Vagina (tissue), 2 donors: ENCODE data around the gene SEBOX. TPM values are rescaled to one million over a fixed set of nuclear protein-coding genes. Genes with fewer than 3 reads are reported as not detected.
A peak's percentile ranks its signal among the peaks of the same experiment; 100 is the strongest.

Experiments
- DNase-seq, 2 donors: peaks; one replicate each; pipeline ENCODE4 v3.0.0-alpha.2; 2017; ENCODE audit errors: extremely low spot score in 2 of 2
- H3K27ac ChIP-seq: fragments of 200-600 bp; sonication (generic); one replicate; pipeline ENCODE4 v1.5.1; 2019
- H3K27me3 ChIP-seq: fragments of 200-600 bp; sonication (generic); one replicate; pipeline ENCODE4 v1.5.1; 2019
- H3K36me3 ChIP-seq, 2 donors: fragments of 200-600 bp; sonication (generic); one replicate each; pipeline ENCODE4 v1.5.1; 2017 to 2019
- H3K4me1 ChIP-seq: fragments of 200-600 bp; sonication (generic); one replicate; pipeline ENCODE4 v1.5.1; 2019
- H3K4me3 ChIP-seq, 2 donors: fragments of 200-600 bp; sonication (generic); 1 replicate in 1 of 2; 2 replicates in 1 of 2; pipeline ENCODE4 v1.5.1; 2016 to 2019
- H3K9me3 ChIP-seq: fragments of 200-600 bp; sonication (generic); one replicate; pipeline ENCODE4 v1.5.1; 2019
- CTCF ChIP-seq, 3 experiments: fragments of 450-650 bp in 2 of 3; fragments of 200-600 bp in 1 of 3; sonication (generic) in 1 of 3; IDR thresholded peaks; one replicate each; pipeline ENCODE4 v1.5.1; 2017 to 2019; ENCODE audit warnings: antibody characterized with exemption in 3 of 3, mild to moderate bottlenecking in 2 of 3, moderate library complexity in 2 of 3
- POLR2A ChIP-seq, 2 donors: fragments of 450-650 bp; IDR thresholded peaks; one replicate each; pipeline ENCODE4 v1.6.1; 2017; ENCODE audit warnings: antibody characterized with exemption in 2 of 2, mild to moderate bottlenecking in 2 of 2, moderate library complexity in 2 of 2
- POLR2AphosphoS5 ChIP-seq, 2 donors: sonication (generic); formaldehyde crosslinking; IDR thresholded peaks; one replicate each; pipeline ENCODE4 v1.9.0; 2017; ENCODE audit warnings: antibody characterized with exemption in 2 of 2, mild to moderate bottlenecking in 2 of 2, low read depth in 1 of 2; ENCODE audit not compliant: insufficient read depth in 1 of 2
- intact Hi-C: fragments of 100-400 bp; cut with DNase I; formaldehyde crosslinking; loops from one replicate; pipeline ENCODE4 v1.15.1; 2023
- total RNA-seq: library from RNA; depleted of rRNA; stranded (reverse); fragments of >200 nt; gene quantifications from one replicate; pipeline ENCODE4 v1.2.3, GENCODE V29; 2016

SEBOX gene
- total RNA-seq, 1 donor from 2014 or later, result not detected

- intact Hi-C loops, result no loop called here
- TF ChIP-seq CTCF (IDR thresholded peaks at IDR 0.05) (no peak), POLR2A (IDR thresholded peaks at IDR 0.05) (no peak), POLR2AphosphoS5 (IDR thresholded peaks at IDR 0.05; ENCODE audit: insufficient read depth in 1 of 2, low read depth in 1 of 2) (no peak)
- Histone ChIP-seq H3K9me3 (no peaks in the 10 kb centered on the region), H3K4me3 (no peak overlapping the region), H3K27me3 (no peaks in the 10 kb centered on the region), H3K27ac (no peak overlapping the region), H3K4me1 (no peaks in the 10 kb centered on the region), H3K36me3 (peaks cover 0 to 28% of the 10 kb centered on the region in 2 donors)
- DNase-seq, result no peak
Measured at GRCh38 chr17:28365487-28365886, 488 bp upstream of the SEBOX start.

- Histone ChIP-seq H3K27ac (no peak overlapping the region), H3K36me3 (peaks cover 0 to 39% of the 10 kb centered on the region in 2 donors), H3K9me3 (no peaks in the 10 kb centered on the region), H3K4me1 (no peaks in the 10 kb centered on the region), H3K4me3 (no peak overlapping the region), H3K27me3 (no peaks in the 10 kb centered on the region)
- intact Hi-C loops, result no loop called here
- no peak for DNase-seq
- TF ChIP-seq POLR2A (IDR thresholded peaks at IDR 0.05) (no peak), POLR2AphosphoS5 (IDR thresholded peaks at IDR 0.05; ENCODE audit: insufficient read depth in 1 of 2, low read depth in 1 of 2) (no peak), CTCF (IDR thresholded peaks at IDR 0.05) (no peak)
Measured at GRCh38 chr17:28363776-28364650, 986 bp downstream of the SEBOX start.

GRCh38 chr17:28363186-28363585, 1.8 kb downstream of the SEBOX start:
- no peak for DNase-seq
- intact Hi-C loops, result no loop called here
- H3K27ac ChIP-seq, result no peak overlapping the region
- H3K4me1 ChIP-seq, result peaks cover 8% of the 10 kb centered on the region
- H3K27me3 ChIP-seq, result no peaks in the 10 kb centered on the region
- peaks cover 0 to 39% of the 10 kb centered on the region in 2 donors for H3K36me3 ChIP-seq
- H3K9me3 ChIP-seq, result no peaks in the 10 kb centered on the region
- no peak overlapping the region for H3K4me3 ChIP-seq
- TF ChIP-seq POLR2A (IDR thresholded peaks at IDR 0.05), result no peak
- no peak for TF ChIP-seq CTCF (IDR thresholded peaks at IDR 0.05)
- no peak for TF ChIP-seq POLR2AphosphoS5 (IDR thresholded peaks at IDR 0.05; ENCODE audit: insufficient read depth in 1 of 2, low read depth in 1 of 2)

GRCh38 chr17:28357901-28358197, 7.2 kb downstream of the SEBOX start:
- Histone ChIP-seq H3K4me3 (peak overlapping the region; percentile 90 to 96), H3K9me3 (no peaks in the 10 kb centered on the region), H3K4me1 (peaks cover 27% of the 10 kb centered on the region), H3K27ac (peak overlapping the region; percentile 87), H3K36me3 (peaks cover 0 to 48% of the 10 kb centered on the region in 2 donors), H3K27me3 (no peaks in the 10 kb centered on the region)
- DNase-seq, result no peak
- TF ChIP-seq POLR2AphosphoS5 (IDR thresholded peaks at IDR 0.05; ENCODE audit: insufficient read depth in 1 of 2, low read depth in 1 of 2) (no peak), CTCF (IDR thresholded peaks at IDR 0.05) (no peak), POLR2A (IDR thresholded peaks at IDR 0.05) (no peak)
- intact Hi-C loops, result no loop called here
